Central memory CD4-positive, alpha-beta T cell (primary cell): ENCODE data around the gene LRMDA.

Experiments
- DNase-seq: peaks from one replicate; pipeline ENCODE4 v3.0.0; 2022

The LRMDA gene

DNA sequence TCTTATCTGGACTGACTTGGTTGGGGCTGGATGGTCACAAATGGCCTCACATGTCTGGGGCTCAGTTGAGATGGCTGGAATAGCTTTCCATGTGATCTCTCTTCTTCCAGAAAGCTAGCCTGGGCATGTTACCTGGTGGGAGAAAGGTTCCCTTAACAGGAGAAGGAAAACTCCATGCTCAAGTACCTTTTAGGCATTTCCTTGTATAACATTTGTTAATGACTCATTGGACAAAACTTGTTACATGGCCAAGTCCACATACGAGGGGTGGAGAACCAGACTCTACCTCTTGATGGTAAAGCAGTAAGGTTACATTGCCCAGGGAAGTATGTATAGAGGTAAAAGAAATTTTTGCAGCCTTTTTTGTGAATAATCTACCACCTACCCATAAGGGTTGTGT lies 826.4 kb downstream of the LRMDA start:
- DNase-seq = no peak

GRCh38 chr10:76265441-76266113 lies 834.2 kb downstream of the LRMDA start:
- no peak for DNase-seq

- no peak for DNase-seq
Measured at GRCh38 chr10:76268530-76268929, 837.1 kb downstream of the LRMDA start.

DNA sequence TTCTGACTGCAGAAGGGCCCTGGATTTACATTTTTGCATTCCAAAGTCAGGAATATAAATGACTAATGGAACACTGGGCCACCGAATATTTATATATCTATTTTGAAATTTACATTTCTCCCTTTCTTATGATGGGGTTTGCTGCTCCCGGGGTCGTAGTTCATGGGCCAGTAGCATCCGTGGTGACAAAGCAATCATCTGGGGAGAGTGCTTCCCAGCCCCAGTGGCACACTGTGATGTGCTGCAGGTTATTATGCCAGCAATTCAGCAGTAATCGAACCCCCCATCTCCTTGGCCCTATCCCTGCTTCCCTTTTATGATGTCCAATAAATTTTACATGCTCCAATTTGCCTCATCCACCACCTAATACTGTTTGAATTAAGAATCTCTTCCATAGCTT lies 837.5 kb downstream of the LRMDA start:
- DNase-seq = no peak

DNA sequence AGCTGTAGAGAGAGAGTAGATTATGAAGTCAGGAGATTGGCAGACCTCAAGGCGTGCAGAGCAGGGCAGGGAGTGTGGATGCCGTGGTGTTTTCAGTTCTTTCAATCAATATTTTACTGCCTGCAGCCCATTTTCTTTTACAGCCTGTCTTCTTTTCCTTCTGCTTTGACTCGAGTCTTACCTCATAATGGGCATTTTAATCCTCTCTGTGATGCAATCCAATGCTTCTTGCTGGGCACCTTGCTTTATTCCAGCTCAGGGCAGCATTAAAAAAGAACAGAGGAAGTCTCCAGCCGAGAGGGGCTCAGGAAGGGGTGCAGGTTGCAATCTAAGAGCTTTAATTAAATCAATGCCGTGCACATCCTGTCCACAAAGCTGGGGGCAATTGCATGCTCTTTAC lies 839.0 kb downstream of the LRMDA start:
- DNase-seq = no peak

GRCh38 chr10:76274933-76275332 lies 843.5 kb downstream of the LRMDA start:
- no peak for DNase-seq

DNA sequence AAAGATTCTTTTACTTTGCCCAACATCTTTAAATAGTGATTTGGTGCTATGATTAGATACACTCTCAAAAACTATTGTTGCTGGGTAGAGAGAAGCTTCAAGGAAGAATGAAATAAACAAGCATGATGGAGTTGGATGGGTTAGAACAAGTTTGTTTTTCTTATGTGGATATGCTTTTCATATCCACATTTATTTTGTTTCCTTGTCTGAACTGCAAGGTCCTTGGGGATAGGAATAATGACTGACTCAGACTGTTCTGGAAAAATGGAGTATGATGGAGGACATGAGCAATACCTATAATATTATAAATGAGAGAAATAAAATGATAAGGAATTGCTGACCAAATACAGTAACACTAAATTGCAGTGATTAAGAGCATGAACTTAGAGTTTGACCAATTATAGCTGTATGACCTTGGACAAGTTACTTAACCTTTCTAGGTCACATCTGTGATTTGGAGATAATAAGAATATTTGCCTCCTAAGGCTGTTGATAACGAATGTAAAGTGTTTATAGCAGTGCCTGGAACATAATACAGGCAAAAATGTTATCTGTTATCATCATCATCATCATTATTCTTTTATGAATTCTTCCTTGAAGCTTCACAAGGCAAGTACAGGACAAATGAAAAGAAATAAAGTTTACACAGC lies 847.5 kb downstream of the LRMDA start:
- no peak for DNase-seq

- no peak for DNase-seq
Measured at GRCh38 chr10:76281659-76282058, 850.2 kb downstream of the LRMDA start.

GRCh38 chr10:76282061-76283025 lies 850.9 kb downstream of the LRMDA start:
- DNase-seq = no peak

- no peak for DNase-seq
Measured at GRCh38 chr10:76284351-76284750, 852.9 kb downstream of the LRMDA start.

DNA sequence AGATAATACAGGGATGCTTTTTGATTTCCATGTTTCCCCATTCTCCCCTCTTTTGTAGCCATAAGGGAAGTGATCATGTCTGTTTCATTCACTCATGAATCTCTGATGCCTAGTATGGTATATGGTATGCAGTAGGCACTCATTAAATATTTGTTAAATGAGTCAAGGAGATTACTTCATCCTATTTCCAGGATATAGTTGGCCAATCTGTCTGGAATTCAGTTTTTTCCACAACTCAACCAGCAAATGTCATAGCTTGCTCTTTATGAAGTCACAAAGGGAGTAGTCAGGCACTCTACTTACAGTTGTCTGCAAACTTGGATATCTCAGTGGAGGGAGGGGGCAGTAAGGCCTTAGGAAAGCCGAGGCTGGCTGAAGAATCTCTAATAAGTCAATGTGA lies 853.6 kb downstream of the LRMDA start:
- DNase-seq = no peak

DNA sequence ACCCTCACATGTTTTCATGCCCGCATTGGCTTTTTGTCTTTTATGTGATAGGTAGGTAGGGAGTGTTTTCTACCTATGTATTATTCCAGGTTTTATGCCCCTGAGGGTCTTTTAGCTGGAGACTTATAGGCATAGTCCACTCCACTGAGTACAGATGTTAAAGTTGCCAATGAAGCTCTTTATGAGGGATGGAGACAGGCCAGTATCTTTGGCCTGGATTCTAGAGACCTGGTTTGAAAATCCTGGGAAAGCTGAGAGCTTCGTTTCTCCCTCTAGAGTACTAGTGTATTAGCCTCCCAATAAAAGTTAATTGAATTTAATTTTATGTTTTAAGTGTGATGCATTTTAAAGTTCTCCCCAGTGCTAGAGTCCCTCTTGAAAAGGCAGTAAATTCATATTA lies 854.1 kb downstream of the LRMDA start:
- DNase-seq = no peak

DNA sequence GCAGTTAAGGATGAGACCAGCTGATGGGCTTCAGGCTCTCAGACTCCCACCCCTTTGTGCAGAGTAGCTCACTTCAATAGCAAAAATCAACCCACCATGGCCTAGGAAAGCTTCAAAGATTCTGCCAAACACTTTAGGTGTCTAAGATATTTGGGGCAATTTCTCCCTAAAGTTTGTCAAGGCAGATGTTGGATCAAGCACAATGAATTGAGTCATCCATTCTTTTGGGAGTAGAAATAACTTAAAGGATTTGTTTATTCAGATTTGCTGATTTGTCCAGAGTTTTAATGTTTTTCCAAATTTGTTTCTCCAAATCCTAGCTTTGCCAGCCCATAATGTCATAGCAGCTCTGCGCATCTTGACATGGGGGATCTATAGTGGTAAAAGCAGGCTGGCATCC lies 855.1 kb downstream of the LRMDA start:
- no peak for DNase-seq

DNA sequence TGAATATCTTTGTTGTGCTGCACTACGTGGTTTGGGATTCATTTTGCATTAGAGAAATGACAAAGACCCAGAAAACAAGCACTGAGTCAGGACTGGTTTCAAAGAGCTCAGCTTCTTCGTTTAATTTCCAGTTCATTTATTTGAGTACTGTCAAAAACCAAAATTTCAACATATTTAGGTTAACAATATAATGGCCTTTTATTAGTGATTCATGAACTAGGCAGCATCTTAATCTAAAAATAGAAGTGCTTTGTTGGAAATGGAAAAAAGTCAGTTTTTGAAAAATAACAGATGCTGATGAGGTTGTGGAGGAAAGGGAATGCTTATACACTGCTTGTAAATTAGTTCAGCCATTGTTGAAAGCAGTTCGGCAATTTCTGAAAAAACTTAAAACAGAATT lies 856.4 kb downstream of the LRMDA start:
- DNase-seq = no peak

GRCh38 chr10:76291175-76291574 lies 859.8 kb downstream of the LRMDA start:
- no peak for DNase-seq

DNA sequence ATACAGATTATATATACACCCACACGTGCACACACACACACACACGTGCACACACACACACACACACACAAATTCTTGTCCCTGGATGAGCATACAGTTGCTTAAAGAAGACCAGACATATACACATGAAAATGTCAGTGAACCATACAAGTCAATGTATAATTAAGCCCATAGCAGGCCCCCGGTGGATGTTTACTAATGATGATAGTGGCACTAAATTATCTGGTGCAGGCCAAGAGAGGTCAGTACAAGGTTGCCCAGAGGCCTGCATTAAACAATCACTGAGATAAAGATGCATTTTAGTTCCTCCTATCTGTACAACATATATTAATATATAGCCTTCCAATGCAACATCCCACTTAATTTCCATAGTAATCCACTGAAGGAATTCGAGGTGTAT lies 860.5 kb downstream of the LRMDA start:
- DNase-seq = no peak

DNA sequence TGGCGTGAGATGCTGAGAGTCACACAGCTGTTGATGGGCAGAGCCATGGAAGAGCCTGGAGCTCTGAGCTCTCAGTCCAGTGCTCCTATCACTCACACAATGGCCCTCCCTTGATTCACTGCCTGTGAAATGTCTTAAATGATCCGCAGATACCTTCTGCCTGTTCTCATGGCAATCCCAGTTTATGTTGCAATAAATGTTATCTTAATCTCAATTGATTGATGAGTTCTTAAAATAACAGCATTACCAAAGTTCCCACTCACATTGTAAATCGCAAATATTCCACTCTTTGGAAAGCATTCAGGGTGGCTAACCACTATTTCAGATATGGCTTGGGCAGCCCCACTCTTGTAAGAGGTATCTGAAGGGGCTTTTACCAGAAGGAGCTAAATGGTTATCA lies 865.5 kb downstream of the LRMDA start:
- DNase-seq = no peak

DNA sequence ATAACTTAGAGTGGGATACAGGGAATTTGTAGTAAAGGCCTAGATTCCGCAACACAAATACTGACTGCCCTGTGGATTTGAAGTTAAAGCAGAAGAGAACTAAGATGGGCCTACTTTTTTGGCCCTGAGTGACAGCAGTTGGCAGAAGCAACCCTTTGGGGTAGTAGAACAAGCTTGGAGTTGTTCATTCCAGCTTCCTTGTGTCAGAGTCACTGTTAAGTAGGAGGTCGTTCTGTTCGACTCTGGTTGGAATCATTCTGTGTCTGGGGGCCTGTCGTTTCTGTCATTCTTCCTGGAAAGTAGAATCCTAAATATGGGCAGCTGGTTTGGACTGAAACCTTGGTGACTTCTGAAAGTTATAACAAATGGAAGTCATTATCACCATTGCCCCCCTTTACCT lies 865.9 kb downstream of the LRMDA start:
- no peak for DNase-seq

GRCh38 chr10:76297780-76298281 lies 866.4 kb downstream of the LRMDA start:
- no peak for DNase-seq

DNA sequence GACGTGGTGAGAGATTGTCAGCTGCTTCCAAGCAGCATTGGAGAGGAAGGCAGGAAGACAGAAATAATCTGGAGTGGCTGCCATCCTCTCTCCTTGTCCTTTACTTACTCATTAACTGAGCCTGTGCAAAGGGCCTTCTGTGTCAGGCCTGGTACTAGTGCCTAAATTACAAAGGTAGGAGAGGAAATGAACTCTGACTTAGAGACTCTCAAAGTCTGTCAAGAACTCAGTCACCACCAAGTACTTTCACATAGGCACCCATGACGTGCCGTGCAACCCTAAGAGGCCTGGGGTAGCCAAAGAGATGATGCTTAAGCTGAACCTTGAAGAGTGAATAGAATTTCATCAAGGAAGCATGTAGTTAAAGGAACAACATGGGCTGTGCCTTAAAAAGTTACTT lies 866.9 kb downstream of the LRMDA start:
- no peak for DNase-seq

DNA sequence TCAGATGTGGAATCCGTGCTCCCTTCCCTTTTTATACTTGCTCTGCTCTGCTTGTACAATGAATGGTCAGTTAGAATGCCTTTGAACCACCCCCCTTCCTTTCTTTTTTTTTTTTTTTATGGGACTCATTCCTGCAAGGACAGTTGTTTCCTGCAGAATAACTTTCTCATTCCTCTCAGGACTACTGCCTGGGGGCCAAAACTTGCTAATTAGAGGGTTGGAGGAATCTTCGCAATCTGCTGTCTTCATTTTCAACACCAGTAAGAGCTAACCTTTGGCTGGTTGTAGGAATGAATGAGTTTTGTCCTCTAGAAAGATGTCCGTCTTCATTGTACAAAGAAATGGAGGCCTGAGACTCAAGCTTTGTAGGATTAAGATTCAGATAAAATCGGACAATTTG lies 868.1 kb downstream of the LRMDA start:
- DNase-seq = no peak

DNA sequence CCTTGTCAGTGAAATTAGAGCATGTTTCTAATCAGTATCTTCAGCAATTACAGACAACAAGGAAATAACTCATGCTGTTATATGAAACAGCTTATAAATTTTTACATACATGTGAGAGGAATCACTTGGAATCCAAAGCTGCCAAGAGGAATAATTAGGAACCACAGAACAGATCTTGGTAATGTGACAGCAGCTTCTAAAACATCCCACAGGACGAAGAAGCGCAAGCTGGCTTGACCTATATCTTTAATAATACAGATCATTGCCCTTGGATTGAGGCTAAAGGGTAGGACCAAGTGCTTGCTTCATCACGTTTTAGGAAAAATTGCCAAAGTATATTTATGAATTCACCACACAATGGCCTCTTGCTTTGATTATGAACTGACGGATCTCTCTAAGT lies 869.8 kb downstream of the LRMDA start:
- no peak for DNase-seq

DNA sequence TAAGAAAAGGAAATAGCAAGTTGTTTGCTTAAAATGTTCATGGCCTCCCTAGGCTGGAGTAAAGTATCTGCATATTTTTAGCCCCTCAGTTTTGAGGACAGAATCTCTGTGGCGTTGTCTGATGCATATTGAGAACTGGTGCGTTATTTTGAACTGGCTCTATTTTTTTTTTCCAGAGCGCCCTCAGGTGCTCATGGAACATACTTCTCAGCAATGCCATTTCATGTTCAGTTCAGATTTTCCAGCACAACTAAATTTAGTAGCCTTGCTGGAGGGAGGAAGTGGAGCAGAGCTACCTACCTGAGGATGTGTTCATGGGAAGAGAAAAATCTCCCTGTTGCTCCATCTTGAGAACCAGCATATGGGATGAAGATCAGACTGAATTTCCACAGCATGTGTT lies 870.5 kb downstream of the LRMDA start:
- DNase-seq = no peak

GRCh38 chr10:76302481-76302880 lies 871.1 kb downstream of the LRMDA start:
- no peak for DNase-seq
